Stomach smooth muscle (tissue), 2 donors: ENCODE data around the gene HABP2.

ENCODE experiments used
- H3K27ac ChIP-seq: one replicate; pipeline ENCODE4 v1.7.0; 2013; ENCODE audit warnings: mild to moderate bottlenecking, low read length, inconsistent platforms
- H3K27me3 ChIP-seq, 2 donors: one replicate each; pipeline ENCODE4 v1.7.0; 2013; ENCODE audit warnings: low read length in 2 of 2; ENCODE audit not compliant: insufficient read depth in 2 of 2, control insufficient read depth in 1 of 2
- H3K36me3 ChIP-seq, 2 donors: one replicate each; pipeline ENCODE4 v1.7.0; 2013; ENCODE audit warnings: low read length in 2 of 2; ENCODE audit not compliant: control insufficient read depth in 2 of 2, insufficient read depth in 2 of 2
- H3K4me1 ChIP-seq: one replicate; pipeline ENCODE4 v1.7.0; 2013; ENCODE audit warnings: low read length; ENCODE audit not compliant: control insufficient read depth, insufficient read depth
- H3K4me3 ChIP-seq, 2 donors: one replicate each; pipeline ENCODE4 v1.7.0; 2013; ENCODE audit warnings: low read length in 2 of 2
- H3K9ac ChIP-seq, 2 donors: one replicate each; pipeline ENCODE4 v1.7.0; 2013; ENCODE audit warnings: low read length in 2 of 2, mild to moderate bottlenecking in 1 of 2
- H3K9me3 ChIP-seq, 2 donors: one replicate each; pipeline ENCODE4 v1.7.0; 2013; ENCODE audit warnings: low read length in 2 of 2; ENCODE audit not compliant: control insufficient read depth in 2 of 2
- donor health status: healthy.
- donor health status: Pancreatic carcinoma.

HABP2 gene

GRCh38 chr10:113627836-113628235, 75.0 kb downstream of the HABP2 start:
- Histone ChIP-seq H3K9me3 (no peaks in the 10 kb centered on the region), H3K27ac (no peak overlapping the region), H3K4me1 (no peaks in the 10 kb centered on the region), H3K27me3 (peaks cover 0 to 6% of the 10 kb centered on the region in 2 donors), H3K9ac (no peak overlapping the region), H3K4me3 (no peak overlapping the region), H3K36me3 (no peaks in the 10 kb centered on the region)

- no peaks in the 10 kb centered on the region for H3K9me3 ChIP-seq
- no peak overlapping the region for H3K4me3 ChIP-seq
- no peaks in the 10 kb centered on the region for H3K4me1 ChIP-seq
- H3K27ac ChIP-seq = no peak overlapping the region
- peaks cover 0 to 5% of the 10 kb centered on the region in 2 donors for H3K27me3 ChIP-seq
- H3K9ac ChIP-seq = no peak overlapping the region
- no peaks in the 10 kb centered on the region for H3K36me3 ChIP-seq
Observed at GRCh38 chr10:113628607-113629153, 75.8 kb downstream of the HABP2 start.

GRCh38 chr10:113630929-113631533, 78.2 kb downstream of the HABP2 start:
- Histone ChIP-seq H3K36me3 (no peaks in the 10 kb centered on the region), H3K9ac (no peak overlapping the region), H3K27me3 (peaks cover 0 to 2% of the 10 kb centered on the region in 2 donors), H3K27ac (no peak overlapping the region), H3K4me1 (no peaks in the 10 kb centered on the region), H3K9me3 (peaks cover 0 to 3% of the 10 kb centered on the region in 2 donors), H3K4me3 (no peak overlapping the region)

GRCh38 chr10:113631684-113632367, 79.0 kb downstream of the HABP2 start:
- Histone ChIP-seq H3K27me3 (peaks cover 0 to 2% of the 10 kb centered on the region in 2 donors), H3K4me3 (no peak overlapping the region), H3K4me1 (no peaks in the 10 kb centered on the region), H3K9ac (no peak overlapping the region), H3K27ac (no peak overlapping the region), H3K9me3 (peaks cover 0 to 3% of the 10 kb centered on the region in 2 donors), H3K36me3 (no peaks in the 10 kb centered on the region)
